Parathyroid adenoma (tissue), 2 donors: Measurements from ENCODE around the gene TMEM147.
A peak's percentile ranks its signal among the peaks of the same experiment; 100 is the strongest.

Source experiments
- H2AFZ ChIP-seq: fragments of 300-600 bp; sonication (generic); one replicate; pipeline ENCODE4 v1.7.0; 2017; ENCODE audit warnings: antibody characterized with exemption, mild to moderate bottlenecking
- H3K27ac ChIP-seq: fragments of 300-600 bp; sonication (generic); one replicate; pipeline ENCODE4 v1.7.0; 2017
- H3K27me3 ChIP-seq: fragments of 300-600 bp; sonication (generic); one replicate; pipeline ENCODE4 v1.7.0; 2017; ENCODE audit warnings: low read length; ENCODE audit not compliant: control insufficient read depth, insufficient read depth
- H3K36me3 ChIP-seq: fragments of 300-600 bp; sonication (generic); one replicate; pipeline ENCODE4 v1.7.0; 2017; ENCODE audit warnings: low read length; ENCODE audit not compliant: control insufficient read depth, insufficient read depth
- H3K4me1 ChIP-seq: fragments of 300-600 bp; sonication (generic); one replicate; pipeline ENCODE4 v1.7.0; 2017; ENCODE audit warnings: control low read depth
- H3K4me2 ChIP-seq: fragments of 300-600 bp; sonication (generic); one replicate; pipeline ENCODE4 v1.7.0; 2017; ENCODE audit warnings: low read length
- H3K4me3 ChIP-seq: fragments of 300-600 bp; sonication (generic); one replicate; pipeline ENCODE4 v1.7.0; 2017; ENCODE audit warnings: low read depth, low read length
- H3K79me2 ChIP-seq: fragments of 300-600 bp; sonication (generic); one replicate; pipeline ENCODE4 v1.7.0; 2017; ENCODE audit warnings: control low read depth
- H3K9ac ChIP-seq: fragments of 300-600 bp; sonication (generic); one replicate; pipeline ENCODE4 v1.7.0; 2017; ENCODE audit warnings: mild to moderate bottlenecking
- H3K9me3 ChIP-seq: fragments of 300-600 bp; sonication (generic); one replicate; pipeline ENCODE4 v1.7.0; 2017; ENCODE audit warnings: low read length; ENCODE audit not compliant: control insufficient read depth
- CTCF ChIP-seq: fragments of 300-600 bp; sonication (generic); IDR thresholded peaks from one replicate; pipeline ENCODE4 v1.7.0; 2017; ENCODE audit warnings: antibody characterized with exemption, mild to moderate bottlenecking
- donor health status: primary hyperparathyroidism.

The TMEM147 gene

GRCh38 chr19:35508129-35508528 lies 37.3 kb upstream of the TMEM147 start:
- no peaks in the 10 kb centered on the region for H3K79me2 ChIP-seq
- TF ChIP-seq CTCF: no peak
- no peak overlapping the region for H3K27ac ChIP-seq
- no peaks in the 10 kb centered on the region for H3K27me3 ChIP-seq
- no peak overlapping the region for H2AFZ ChIP-seq
- no peak overlapping the region for H3K9ac ChIP-seq
- no peak overlapping the region for H3K4me3 ChIP-seq
- peaks cover 5% of the 10 kb centered on the region for H3K4me1 ChIP-seq
- no peak overlapping the region for H3K4me2 ChIP-seq
- H3K9me3 ChIP-seq: no peaks in the 10 kb centered on the region
- H3K36me3 ChIP-seq: no peaks in the 10 kb centered on the region

GRCh38 chr19:35509018-35509652 lies 36.3 kb upstream of the TMEM147 start:
- H3K9ac ChIP-seq: peak overlapping the region; percentile 58
- H3K27ac ChIP-seq: peak overlapping the region; percentile 88
- TF ChIP-seq CTCF: no peak
- peak overlapping the region; percentile 74 for H3K4me3 ChIP-seq
- H3K4me2 ChIP-seq: peak overlapping the region; percentile 73
- H3K4me1 ChIP-seq: peaks cover 5% of the 10 kb centered on the region
- H3K27me3 ChIP-seq: no peaks in the 10 kb centered on the region
- no peaks in the 10 kb centered on the region for H3K36me3 ChIP-seq
- no peaks in the 10 kb centered on the region for H3K79me2 ChIP-seq
- no peaks in the 10 kb centered on the region for H3K9me3 ChIP-seq
- peak overlapping the region; percentile 84 for H2AFZ ChIP-seq

GRCh38 chr19:35509861-35510625 lies 35.4 kb upstream of the TMEM147 start:
- Histone ChIP-seq H3K4me2 (peak overlapping the region; percentile 73), H3K4me3 (peak overlapping the region; percentile 74), H3K27me3 (no peaks in the 10 kb centered on the region), H2AFZ (peak overlapping the region; percentile 84), H3K36me3 (no peaks in the 10 kb centered on the region), H3K4me1 (peaks cover 5% of the 10 kb centered on the region), H3K27ac (peak overlapping the region; percentile 88), H3K9me3 (no peaks in the 10 kb centered on the region), H3K9ac (peak overlapping the region; percentile 58), H3K79me2 (no peaks in the 10 kb centered on the region)
- peak; percentile 99 for TF ChIP-seq CTCF

GRCh38 chr19:35510626-35510964 lies 34.8 kb upstream of the TMEM147 start:
- Histone ChIP-seq H3K9ac (no peak overlapping the region), H3K79me2 (no peaks in the 10 kb centered on the region), H3K4me2 (peak overlapping the region; percentile 73), H3K27ac (peak overlapping the region; percentile 88), H2AFZ (peak overlapping the region; percentile 84), H3K4me1 (peaks cover 5% of the 10 kb centered on the region), H3K27me3 (no peaks in the 10 kb centered on the region), H3K9me3 (no peaks in the 10 kb centered on the region), H3K36me3 (no peaks in the 10 kb centered on the region), H3K4me3 (peak overlapping the region; percentile 74)
- no peak for TF ChIP-seq CTCF
